ENCODE data around the gene OR52I1. TPM values are rescaled to one million over a fixed set of nuclear protein-coding genes. Genes with fewer than 3 reads are reported as not detected.

OR52I1 gene
- total RNA-seq, 1 donor from 2014 or later: not detected

DNA sequence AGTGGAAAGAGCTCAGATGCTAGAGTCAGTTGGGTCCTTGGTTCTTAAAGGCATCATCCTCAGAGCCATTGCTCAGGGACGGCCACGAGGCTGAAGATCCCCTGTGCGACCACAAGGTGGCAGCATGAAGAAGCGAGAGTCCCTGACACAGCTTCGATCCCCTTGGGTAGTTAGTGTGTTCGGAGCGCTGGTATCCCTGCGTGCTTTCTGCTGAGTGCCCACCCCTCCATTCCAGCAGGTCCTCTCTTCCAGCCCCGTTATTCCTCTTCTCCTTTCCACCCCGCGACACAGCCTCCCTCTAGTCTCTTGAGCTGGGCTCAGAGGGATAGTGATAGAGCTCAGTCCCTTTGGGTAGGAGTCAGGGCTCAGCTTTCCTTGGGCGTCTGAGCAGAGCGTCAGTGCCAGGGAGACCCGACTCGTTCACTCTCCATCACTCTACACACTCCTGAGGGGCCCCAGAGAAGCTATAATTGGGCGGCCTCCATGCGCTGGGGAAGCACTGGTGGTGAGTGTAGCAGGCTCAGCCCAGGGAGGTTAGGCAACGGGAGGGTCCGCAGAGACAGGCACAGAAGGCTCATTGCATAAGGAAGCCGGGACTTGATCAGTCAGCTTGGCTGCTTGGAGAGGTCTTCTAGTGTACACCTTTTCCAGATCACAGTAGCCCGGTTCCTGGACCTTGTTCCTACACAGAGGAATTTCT is 43.3 kb downstream of the OR52I1 start, which contains the start of gene OR51D1:
Gene OR51D1, plus strand, starts transcription at position 516 of the 700 bp plus-strand sequence. CDS start 2,314 bp downstream, outside the sequence.
- Mint-ChIP-seq H3K27ac (ENCODE audit: unreplicated experiment) (no peak within 1 kb of the TSS), H3K4me1 (ENCODE audit: low read depth) (peaks cover 11% of the 10 kb centered on the region), H3K9me3 (ENCODE audit: low read depth) (no peaks in the 10 kb centered on the region), H3K4me3 (ENCODE audit: unreplicated experiment) (no peak within 1 kb of the TSS), H3K27me3 (ENCODE audit: low read depth) (peaks cover 5% of the 10 kb centered on the region), H3K36me3 (ENCODE audit: low read depth) (no peaks in the 10 kb centered on the region)
- no peak for DNase-seq (ENCODE audit: low spot score)
- TF ChIP-seq, protein P1, sequence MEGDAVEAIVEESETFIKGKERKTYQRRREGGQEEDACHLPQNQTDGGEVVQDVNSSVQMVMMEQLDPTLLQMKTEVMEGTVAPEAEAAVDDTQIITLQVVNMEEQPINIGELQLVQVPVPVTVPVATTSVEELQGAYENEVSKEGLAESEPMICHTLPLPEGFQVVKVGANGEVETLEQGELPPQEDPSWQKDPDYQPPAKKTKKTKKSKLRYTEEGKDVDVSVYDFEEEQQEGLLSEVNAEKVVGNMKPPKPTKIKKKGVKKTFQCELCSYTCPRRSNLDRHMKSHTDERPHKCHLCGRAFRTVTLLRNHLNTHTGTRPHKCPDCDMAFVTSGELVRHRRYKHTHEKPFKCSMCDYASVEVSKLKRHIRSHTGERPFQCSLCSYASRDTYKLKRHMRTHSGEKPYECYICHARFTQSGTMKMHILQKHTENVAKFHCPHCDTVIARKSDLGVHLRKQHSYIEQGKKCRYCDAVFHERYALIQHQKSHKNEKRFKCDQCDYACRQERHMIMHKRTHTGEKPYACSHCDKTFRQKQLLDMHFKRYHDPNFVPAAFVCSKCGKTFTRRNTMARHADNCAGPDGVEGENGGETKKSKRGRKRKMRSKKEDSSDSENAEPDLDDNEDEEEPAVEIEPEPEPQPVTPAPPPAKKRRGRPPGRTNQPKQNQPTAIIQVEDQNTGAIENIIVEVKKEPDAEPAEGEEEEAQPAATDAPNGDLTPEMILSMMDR (IDR thresholded peaks at IDR 0.05): peak; percentile 95

- DNase-seq (ENCODE audit: low spot score): no peak
- TF ChIP-seq, protein P1 (IDR thresholded peaks at IDR 0.05): no peak
- peaks cover 16% of the 10 kb centered on the region for H3K4me1 Mint-ChIP-seq (ENCODE audit: low read depth)
- peaks cover 4% of the 10 kb centered on the region for H3K27me3 Mint-ChIP-seq (ENCODE audit: low read depth)
- H3K27ac Mint-ChIP-seq (ENCODE audit: unreplicated experiment): no peak overlapping the region
- H3K9me3 Mint-ChIP-seq (ENCODE audit: low read depth): no peaks in the 10 kb centered on the region
- H3K36me3 Mint-ChIP-seq (ENCODE audit: low read depth): no peaks in the 10 kb centered on the region
- no peak overlapping the region for H3K4me3 Mint-ChIP-seq (ENCODE audit: unreplicated experiment)
Measured at GRCh38 chr11:4637662-4638047, 43.8 kb downstream of the OR52I1 start.

DNA sequence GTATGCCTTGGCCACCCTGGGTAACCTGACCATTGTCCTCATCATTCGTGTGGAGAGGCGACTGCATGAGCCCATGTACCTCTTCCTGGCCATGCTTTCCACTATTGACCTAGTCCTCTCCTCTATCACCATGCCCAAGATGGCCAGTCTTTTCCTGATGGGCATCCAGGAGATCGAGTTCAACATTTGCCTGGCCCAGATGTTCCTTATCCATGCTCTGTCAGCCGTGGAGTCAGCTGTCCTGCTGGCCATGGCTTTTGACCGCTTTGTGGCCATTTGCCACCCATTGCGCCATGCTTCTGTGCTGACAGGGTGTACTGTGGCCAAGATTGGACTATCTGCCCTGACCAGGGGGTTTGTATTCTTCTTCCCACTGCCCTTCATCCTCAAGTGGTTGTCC is 46.1 kb downstream of the OR52I1 start:
- no peaks in the 10 kb centered on the region for H3K27me3 Mint-ChIP-seq (ENCODE audit: low read depth)
- peaks cover 34% of the 10 kb centered on the region for H3K4me1 Mint-ChIP-seq (ENCODE audit: low read depth)
- H3K4me3 Mint-ChIP-seq (ENCODE audit: unreplicated experiment): no peak overlapping the region
- TF ChIP-seq, protein P1 (IDR thresholded peaks at IDR 0.05): no peak
- no peak for DNase-seq (ENCODE audit: low spot score)
- no peaks in the 10 kb centered on the region for H3K36me3 Mint-ChIP-seq (ENCODE audit: low read depth)
- H3K9me3 Mint-ChIP-seq (ENCODE audit: low read depth): no peaks in the 10 kb centered on the region
- no peak overlapping the region for H3K27ac Mint-ChIP-seq (ENCODE audit: unreplicated experiment)

GRCh38 chr11:4641501-4641900 is 47.7 kb downstream of the OR52I1 start:
- TF ChIP-seq, protein P1 (IDR thresholded peaks at IDR 0.05): no peak
- Mint-ChIP-seq H3K27me3 (ENCODE audit: low read depth) (no peaks in the 10 kb centered on the region), H3K9me3 (ENCODE audit: low read depth) (no peaks in the 10 kb centered on the region), H3K27ac (ENCODE audit: unreplicated experiment) (no peak overlapping the region), H3K4me3 (ENCODE audit: unreplicated experiment) (no peak overlapping the region), H3K36me3 (ENCODE audit: low read depth) (no peaks in the 10 kb centered on the region), H3K4me1 (ENCODE audit: low read depth) (peaks cover 44% of the 10 kb centered on the region)
- DNase-seq (ENCODE audit: low spot score): no peak

GRCh38 chr11:4642043-4642442 is 48.2 kb downstream of the OR52I1 start:
- H3K4me1 Mint-ChIP-seq (ENCODE audit: low read depth): peaks cover 44% of the 10 kb centered on the region
- no peaks in the 10 kb centered on the region for H3K27me3 Mint-ChIP-seq (ENCODE audit: low read depth)
- no peak overlapping the region for H3K27ac Mint-ChIP-seq (ENCODE audit: unreplicated experiment)
- TF ChIP-seq, protein P1 (IDR thresholded peaks at IDR 0.05): no peak
- H3K4me3 Mint-ChIP-seq (ENCODE audit: unreplicated experiment): no peak overlapping the region
- H3K9me3 Mint-ChIP-seq (ENCODE audit: low read depth): no peaks in the 10 kb centered on the region
- DNase-seq (ENCODE audit: low spot score): no peak
- H3K36me3 Mint-ChIP-seq (ENCODE audit: low read depth): no peaks in the 10 kb centered on the region

Measured in chondrocyte (in vitro differentiated cells).